Loucy (cell line): Measurements from ENCODE around the gene RGR.

Source experiments
- CTCF ChIP-seq: fragments of 200-600 bp; sonication (generic); conservative IDR thresholded peaks from 2 replicates; pipeline ENCODE4 v1.5.1; 2014; ENCODE audit warnings: mild to moderate bottlenecking, antibody characterized with exemption, low read length
- EZH2phosphoT487 ChIP-seq: fragments of 200-600 bp; IDR thresholded peaks from 2 replicates; pipeline ENCODE4 v1.6.1; 2018; ENCODE audit warnings: antibody characterized with exemption, mild to moderate bottlenecking, moderate library complexity, borderline replicate concordance

- TF ChIP-seq CTCF: no peak
- TF ChIP-seq EZH2phosphoT487: no peak
Observed at GRCh38 chr10:84269773-84270172, 24.9 kb downstream of the RGR start.
